ENCODE measurements around the gene HGS. TPM values are rescaled to one million over a fixed set of nuclear protein-coding genes. Genes with fewer than 3 reads are reported as not detected.

Gene HGS
- total and polyA plus RNA-seq, 2 experiments from 2014 or later, result 106 to 166 TPM

DNA sequence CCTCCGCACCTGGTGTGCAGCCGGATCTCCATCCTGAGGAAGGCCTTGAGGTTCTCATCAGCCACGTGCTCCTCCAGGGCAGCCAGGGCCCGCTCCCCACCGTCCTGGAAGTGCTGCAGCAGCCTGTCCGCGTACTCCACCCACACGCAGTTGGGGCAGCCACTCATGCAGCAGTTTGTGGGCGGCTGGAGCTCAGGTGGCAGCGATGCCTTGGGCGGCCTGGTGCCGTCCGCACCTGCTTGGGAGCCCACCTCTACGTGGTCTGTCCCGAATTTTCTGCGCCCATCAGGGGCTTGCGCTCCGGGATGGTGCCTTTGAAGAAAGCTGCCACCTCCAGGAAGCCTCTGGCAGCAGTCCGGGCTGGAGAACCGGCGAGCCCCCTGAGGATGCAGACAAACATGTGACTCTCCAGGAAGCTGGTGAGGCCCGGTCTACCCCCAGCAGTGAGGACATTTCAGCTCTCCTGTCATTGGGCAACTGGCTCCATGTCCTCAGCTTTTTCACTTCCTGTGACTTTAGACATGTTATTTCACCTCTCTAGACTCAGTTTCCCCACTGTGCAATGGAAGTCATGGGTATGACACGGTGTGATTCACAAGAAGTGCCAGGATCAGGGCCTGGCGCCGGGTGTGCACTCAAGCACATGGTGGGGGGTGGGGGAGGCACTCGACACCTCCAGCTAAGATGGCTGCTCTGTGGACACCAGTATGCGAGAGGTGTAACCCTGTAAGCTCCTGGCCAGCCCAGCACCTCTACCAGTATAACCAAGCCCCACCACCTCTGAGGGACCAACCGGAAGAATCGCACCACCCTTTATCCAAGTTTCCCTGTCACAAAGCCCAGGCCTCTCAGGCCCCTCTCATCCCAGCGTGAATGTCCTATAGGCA lies 18.4 kb upstream of the HGS start:
- H4K20me1 ChIP-seq (ENCODE audit: insufficient read depth), result no peaks in the 10 kb centered on the region
- no peaks in the 10 kb centered on the region; the same call in 1 of the 2 replicates for H3K36me3 ChIP-seq (ENCODE audit: low read depth)
- in situ Hi-C loops (cut with MboI), result no loop called here
- H3F3A ChIP-seq (ENCODE audit: insufficient read depth), result no peaks in the 10 kb centered on the region
- no peaks in the 10 kb centered on the region for H3K9me3 ChIP-seq (ENCODE audit: low read depth)
- DNase-seq, result peak; percentile 63
- no peaks in the 10 kb centered on the region for H3K9me2 ChIP-seq (ENCODE audit: insufficient read depth)
- TF ChIP-seq EZH2 (IDR thresholded peaks at IDR 0.05; ENCODE audit: insufficient read depth, poor library complexity, severe bottlenecking), result no peak
- no peak for TF ChIP-seq EZH2phosphoT487 (IDR thresholded peaks at IDR 0.05; ENCODE audit: insufficient read depth, low read depth)
- peak overlapping the region; percentile 45 for H3K27ac ChIP-seq
- peak overlapping the region; percentile 76 for H2AFZ ChIP-seq
- no peaks in the 10 kb centered on the region for H3K27me3 ChIP-seq (replicated peaks; ENCODE audit: insufficient read depth)
- peak overlapping the region; percentile 84 for H3K4me2 ChIP-seq (ENCODE audit: unreplicated experiment)
- H3K4me1 ChIP-seq (ENCODE audit: insufficient read depth), result peaks cover 14% of the 10 kb centered on the region
- H3K79me2 ChIP-seq (ENCODE audit: insufficient read depth), result peaks cover 48% of the 10 kb centered on the region
- WGBS, 2 experiments (ENCODE audit: low coverage in 1 of 2, low lambda C conversion rate in 2 of 2, missing lambda C conversion rate in 2 of 2), result 56 to 59% methylated on average over 30 of the region's 30 CpGs
- peak overlapping the region; percentile 88 for H3K4me3 ChIP-seq
- peak overlapping the region; percentile 86 for H3K9ac ChIP-seq

DNA sequence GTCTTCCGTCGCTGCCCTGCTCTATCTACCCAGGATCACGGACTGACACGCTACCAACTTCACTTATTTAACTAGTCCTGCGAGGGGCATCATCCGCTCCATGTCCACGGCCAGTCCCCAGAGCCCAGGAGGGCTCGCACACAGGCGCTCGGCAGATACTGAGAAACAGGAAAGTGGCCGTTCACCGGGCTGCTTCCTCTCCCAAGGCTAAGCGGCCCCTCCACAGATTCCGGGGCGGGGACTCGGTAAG lies 17.8 kb upstream of the HGS start:
- Histone ChIP-seq H3K9me2 (ENCODE audit: insufficient read depth) (no peaks in the 10 kb centered on the region), H3K4me2 (ENCODE audit: unreplicated experiment) (peak overlapping the region; percentile 84), H3K36me3 (ENCODE audit: low read depth) (no peaks in the 10 kb centered on the region; the same call in 1 of the 2 replicates), H3K27ac (peak overlapping the region; percentile 45), H2AFZ (peak overlapping the region; percentile 76), H3K79me2 (ENCODE audit: insufficient read depth) (peaks cover 53% of the 10 kb centered on the region), H4K20me1 (ENCODE audit: insufficient read depth) (no peaks in the 10 kb centered on the region), H3K4me3 (peak overlapping the region; percentile 88), H3K4me1 (ENCODE audit: insufficient read depth) (peaks cover 14% of the 10 kb centered on the region), H3K27me3 (replicated peaks; ENCODE audit: insufficient read depth) (no peaks in the 10 kb centered on the region), H3F3A (ENCODE audit: insufficient read depth) (no peaks in the 10 kb centered on the region), H3K9ac (peak overlapping the region; percentile 86), H3K9me3 (ENCODE audit: low read depth) (no peaks in the 10 kb centered on the region)
- TF ChIP-seq EZH2phosphoT487 (IDR thresholded peaks at IDR 0.05; ENCODE audit: insufficient read depth, low read depth) (no peak), EZH2 (IDR thresholded peaks at IDR 0.05; ENCODE audit: insufficient read depth, poor library complexity, severe bottlenecking) (no peak)
- 0 to 1% methylated on average over 14 to 16 of the region's 16 CpGs for WGBS, 2 experiments (ENCODE audit: low coverage in 1 of 2, low lambda C conversion rate in 2 of 2, missing lambda C conversion rate in 2 of 2)
- DNase-seq, result peak; percentile 53
- in situ Hi-C loops (cut with MboI), result no loop called here

GRCh38 chr17:81666342-81667191 lies 17.2 kb upstream of the HGS start, which contains the start of the genes CCDC137 and OXLD1:
Gene CCDC137, plus strand, starts transcription at chr17:81666737. Its CDS starts 30 bp downstream, at chr17:81666767.
Gene OXLD1, minus strand, starts transcription at chr17:81666605. Its CDS starts 28 bp downstream, at chr17:81666577.
- H3K9me3 ChIP-seq (ENCODE audit: low read depth), result no peaks in the 10 kb centered on the region
- H3K27me3 ChIP-seq (replicated peaks; ENCODE audit: insufficient read depth), result no peaks in the 10 kb centered on the region
- peak within 1 kb of the TSS; percentile 76 for H2AFZ ChIP-seq
- H3K9me2 ChIP-seq (ENCODE audit: insufficient read depth), result no peaks in the 10 kb centered on the region
- peak within 1 kb of the TSS; percentile 84 for H3K4me2 ChIP-seq (ENCODE audit: unreplicated experiment)
- peak within 1 kb of the TSS; percentile 86 for H3K9ac ChIP-seq
- no peaks in the 10 kb centered on the region for H3F3A ChIP-seq (ENCODE audit: insufficient read depth)
- H3K27ac ChIP-seq, result peak within 1 kb of the TSS; percentile 45
- WGBS, 2 experiments (ENCODE audit: low coverage in 1 of 2, low lambda C conversion rate in 2 of 2, missing lambda C conversion rate in 2 of 2), result 1 to 2% methylated on average over 69 to 93 of the region's 96 CpGs
- H3K4me1 ChIP-seq (ENCODE audit: insufficient read depth), result peaks cover 14% of the 10 kb centered on the region
- peak; percentile 99 for DNase-seq
- no peaks in the 10 kb centered on the region for H4K20me1 ChIP-seq (ENCODE audit: insufficient read depth)
- peak within 1 kb of the TSS; percentile 88 for H3K4me3 ChIP-seq
- H3K36me3 ChIP-seq (ENCODE audit: low read depth), result no peaks in the 10 kb centered on the region; the same call in 1 of the 2 replicates
- in situ Hi-C loops (cut with MboI), result no loop called here
- peaks cover 55% of the 10 kb centered on the region for H3K79me2 ChIP-seq (ENCODE audit: insufficient read depth)
- no peak for TF ChIP-seq EZH2phosphoT487 (IDR thresholded peaks at IDR 0.05; ENCODE audit: insufficient read depth, low read depth)
- TF ChIP-seq EZH2 (IDR thresholded peaks at IDR 0.05; ENCODE audit: insufficient read depth, poor library complexity, severe bottlenecking), result no peak

GRCh38 chr17:81667754-81668153 lies 16.1 kb upstream of the HGS start:
- Histone ChIP-seq H3K4me3 (peak overlapping the region; percentile 88), H3K9me2 (ENCODE audit: insufficient read depth) (no peaks in the 10 kb centered on the region), H3F3A (ENCODE audit: insufficient read depth) (no peaks in the 10 kb centered on the region), H3K9ac (no peak overlapping the region), H3K4me1 (ENCODE audit: insufficient read depth) (peaks cover 14% of the 10 kb centered on the region), H3K79me2 (ENCODE audit: insufficient read depth) (peaks cover 55% of the 10 kb centered on the region), H3K27me3 (replicated peaks; ENCODE audit: insufficient read depth) (no peaks in the 10 kb centered on the region), H2AFZ (no peak overlapping the region), H3K27ac (no peak overlapping the region), H3K36me3 (ENCODE audit: low read depth) (no peaks in the 10 kb centered on the region; the same call in 1 of the 2 replicates), H3K4me2 (ENCODE audit: unreplicated experiment) (peak overlapping the region; percentile 84), H4K20me1 (ENCODE audit: insufficient read depth) (no peaks in the 10 kb centered on the region), H3K9me3 (ENCODE audit: low read depth) (no peaks in the 10 kb centered on the region)
- in situ Hi-C loops (cut with MboI), result no loop called here
- peak; percentile 19 for DNase-seq
- WGBS, 2 experiments (ENCODE audit: low coverage in 1 of 2, low lambda C conversion rate in 2 of 2, missing lambda C conversion rate in 2 of 2), result 79 to 83% methylated on average over 16 to 18 of the region's 18 CpGs
- TF ChIP-seq EZH2phosphoT487 (IDR thresholded peaks at IDR 0.05; ENCODE audit: insufficient read depth, low read depth), result no peak
- TF ChIP-seq EZH2 (IDR thresholded peaks at IDR 0.05; ENCODE audit: insufficient read depth, poor library complexity, severe bottlenecking), result no peak
